PC-9 (cell line): ENCODE results near the gene UBE2E2. TPM values are rescaled to one million over a fixed set of nuclear protein-coding genes. Genes with fewer than 3 reads are reported as not detected.

ENCODE experiments used
- BruUV-seq: library from RNA; stranded (reverse); fragments of 400-500 nt; replicated peaks from 2 replicates; lab custom pipeline; 2021; lab: Mats Ljungman, UMichigan
- CTCF ChIA-PET: fragments of 300-600 bp; sonication (Branson Sonifier 250); formaldehyde crosslinking; loops from one replicate; lab custom pipeline; 2022; ENCODE audit warnings: antibody characterized with exemption; lab: Charles Lee
- POLR2A ChIA-PET: fragments of 300-600 bp; sonication (Branson Sonifier 250); formaldehyde crosslinking; loops from one replicate; lab custom pipeline; 2022; ENCODE audit warnings: antibody characterized with exemption; ENCODE audit not compliant: unreplicated experiment; lab: Charles Lee
- DNase-seq, 2 experiments: peaks; one replicate each; pipeline versions ENCODE4 v3.0.0 to v3.0.0-alpha.2; 2015 to 2022; ENCODE audit warnings: mixed read lengths in 1 of 2
- H2AFZ ChIP-seq: fragments of 200-600 bp; sonication (generic); 2 replicates; pipeline ENCODE4 v1.8.1; 2017; ENCODE audit warnings: antibody characterized with exemption
- H3F3A ChIP-seq: fragments of 200-600 bp; sonication (generic); 2 replicates; pipeline ENCODE4 v1.8.1; 2017; ENCODE audit warnings: antibody characterized with exemption, mild to moderate bottlenecking, low read depth; ENCODE audit not compliant: insufficient read depth
- H3K27ac ChIP-seq: fragments of 200-600 bp; sonication (generic); 2 replicates; pipeline ENCODE4 v1.6.1; 2016; ENCODE audit warnings: mixed run types
- H3K27me3 ChIP-seq: fragments of 200-600 bp; sonication (generic); 2 replicates; pipeline ENCODE4 v1.6.1; 2016; ENCODE audit warnings: low read depth, mixed run types; ENCODE audit not compliant: insufficient read depth
- H3K36me3 ChIP-seq: fragments of 200-600 bp; sonication (generic); 2 replicates; pipeline ENCODE4 v1.6.1; 2016; ENCODE audit warnings: low read depth, mixed run types
- H3K4me1 ChIP-seq: fragments of 200-600 bp; sonication (generic); replicated peaks from 2 replicates; pipeline ENCODE4 v1.6.1; 2016; ENCODE audit warnings: mixed run types; ENCODE audit not compliant: insufficient read depth
- H3K4me2 ChIP-seq: fragments of 200-600 bp; sonication (generic); 2 replicates; pipeline ENCODE4 v1.6.1; 2017; ENCODE audit warnings: mixed run types
- H3K4me3 ChIP-seq: fragments of 200-600 bp; sonication (generic); 2 replicates; pipeline ENCODE4 v1.6.1; 2016; ENCODE audit warnings: mixed run types
- H3K79me2 ChIP-seq: fragments of 200-600 bp; sonication (generic); 2 replicates; pipeline ENCODE4 v1.6.1; 2017; ENCODE audit warnings: low read depth, mixed run types
- H3K9me2 ChIP-seq: fragments of 200-600 bp; sonication (generic); 2 replicates; pipeline ENCODE4 v1.8.1; 2017; ENCODE audit warnings: mild to moderate bottlenecking; ENCODE audit not compliant: insufficient read depth
- H3K9me3 ChIP-seq: fragments of 200-600 bp; sonication (generic); 2 replicates; pipeline ENCODE4 v1.8.1; 2016; ENCODE audit warnings: low read depth; ENCODE audit not compliant: insufficient read depth
- H4K20me1 ChIP-seq: fragments of 200-600 bp; sonication (generic); 2 replicates; pipeline ENCODE4 v1.8.1; 2017; ENCODE audit not compliant: insufficient read depth
- CTCF ChIP-seq: fragments of 200-600 bp; sonication (generic); conservative IDR thresholded peaks from 2 replicates; pipeline ENCODE4 v1.6.1; 2017; ENCODE audit warnings: mixed run types, antibody characterized with exemption, mild to moderate bottlenecking, moderate library complexity
- EZH2 ChIP-seq: fragments of 200-600 bp; sonication (generic); IDR thresholded peaks from 2 replicates; pipeline ENCODE4 v1.8.0; 2017; ENCODE audit warnings: antibody characterized with exemption, low read depth
- intact Hi-C: fragments of 100-400 bp; cut with micrococcal nuclease; formaldehyde crosslinking; loops from one replicate; pipeline ENCODE4 v1.10.0; 2022; ENCODE audit not compliant: unreplicated experiment
- total RNA-seq: library from RNA; stranded (reverse); gene quantifications from 2 replicates; pipeline ENCODE4 v1.2.3, GENCODE V29; 2021

The UBE2E2 gene
- total RNA-seq, 1 experiment from 2014 or later: 48.7 TPM

- CTCF ChIA-PET: no interaction called here
- H3K4me2 ChIP-seq: peak overlapping the region; percentile 78
- intact Hi-C loops: loop anchor here (5.0 kb wide), 2 partner anchors 187 to 242 kb away; no protein-coding TSS in a partner anchor
- no peak overlapping the region for H3K27ac ChIP-seq
- H3K79me2 ChIP-seq: peaks cover 47% of the 10 kb centered on the region
- H3K27me3 ChIP-seq: peaks cover 3% of the 10 kb centered on the region; the same call in 1 of the 2 replicates
- H3F3A ChIP-seq: peaks cover 10% of the 10 kb centered on the region; the same call in 1 of the 2 replicates
- H3K9me2 ChIP-seq: no peaks in the 10 kb centered on the region
- H4K20me1 ChIP-seq: peaks cover 26% of the 10 kb centered on the region
- H3K9me3 ChIP-seq: no peaks in the 10 kb centered on the region
- peak overlapping the region; percentile 95 for H3K4me3 ChIP-seq
- H2AFZ ChIP-seq: peak overlapping the region; percentile 88
- peaks cover 2% of the 10 kb centered on the region; the same call in 1 of the 2 replicates for H3K36me3 ChIP-seq
- peaks cover 22% of the 10 kb centered on the region for H3K4me1 ChIP-seq
- TF ChIP-seq EZH2 (no peak), CTCF (no peak)
- DNase-seq: no peak
- POLR2A ChIA-PET: no interaction called here
- BruUV-seq: TSS peak; percentile 48
Measured at GRCh38 chr3:23203708-23204330, 692 bp downstream of the UBE2E2 start.

GRCh38 chr3:23206366-23206765, 3.2 kb downstream of the UBE2E2 start:
- intact Hi-C loops: no loop called here
- no peak overlapping the region for H2AFZ ChIP-seq
- POLR2A ChIA-PET: no interaction called here
- no TSS peak for BruUV-seq
- H3K4me1 ChIP-seq: peaks cover 22% of the 10 kb centered on the region
- TF ChIP-seq EZH2: no peak
- TF ChIP-seq CTCF: no peak
- peaks cover 26% of the 10 kb centered on the region for H4K20me1 ChIP-seq
- H3K36me3 ChIP-seq: peaks cover 7% of the 10 kb centered on the region; the same call in 1 of the 2 replicates
- H3K27ac ChIP-seq: no peak overlapping the region
- peaks cover 10% of the 10 kb centered on the region; the same call in 1 of the 2 replicates for H3F3A ChIP-seq
- peaks cover 64% of the 10 kb centered on the region for H3K79me2 ChIP-seq
- no peaks in the 10 kb centered on the region for H3K9me3 ChIP-seq
- CTCF ChIA-PET: no interaction called here
- no peaks in the 10 kb centered on the region for H3K9me2 ChIP-seq
- DNase-seq: no peak
- H3K27me3 ChIP-seq: no peaks in the 10 kb centered on the region
- H3K4me2 ChIP-seq: 0 out of 2 replicates have a peak overlapping the region, but pooled peaks have one; percentile 78
- H3K4me3 ChIP-seq: no peak overlapping the region

GRCh38 chr3:23209103-23209502, 6.0 kb downstream of the UBE2E2 start:
- no peak overlapping the region for H3K4me2 ChIP-seq
- H3K9me3 ChIP-seq: no peaks in the 10 kb centered on the region
- no peaks in the 10 kb centered on the region for H3K27me3 ChIP-seq
- ChIA-PET POLR2A (no interaction called here), CTCF (no interaction called here)
- H3K27ac ChIP-seq: no peak overlapping the region
- BruUV-seq: no TSS peak
- H3K4me3 ChIP-seq: no peak overlapping the region
- H3K79me2 ChIP-seq: peaks cover 71% of the 10 kb centered on the region
- peaks cover 40% of the 10 kb centered on the region for H4K20me1 ChIP-seq
- DNase-seq: no peak
- H3K4me1 ChIP-seq: peaks cover 22% of the 10 kb centered on the region
- peaks cover 7% of the 10 kb centered on the region; the same call in 1 of the 2 replicates for H3K36me3 ChIP-seq
- H3F3A ChIP-seq: no peaks in the 10 kb centered on the region
- H2AFZ ChIP-seq: no peak overlapping the region
- intact Hi-C loops: no loop called here
- TF ChIP-seq EZH2 (no peak), CTCF (no peak)
- no peaks in the 10 kb centered on the region for H3K9me2 ChIP-seq
